Adrenal gland (tissue), 5 donors: ENCODE results near the gene ANKRD55.
"Not testable (repeated sequence)": the region's sequence is repeated elsewhere in the genome, so short reads cannot be mapped to it uniquely, and the experiment has no call there.

Experiments
- CTCF ChIP-seq, 6 experiments: fragments of 450-650 bp in 4 of 6; fragments of 200-600 bp in 2 of 6; sonication (generic) in 1 of 6; IDR thresholded peaks; 1 replicate in 5 of 6; 2 replicates in 1 of 6; pipeline versions ENCODE4 v1.5.1 to v1.8.0; 2016 to 2021; ENCODE audit warnings: antibody characterized with exemption in 6 of 6, mild to moderate bottlenecking in 2 of 6, moderate library complexity in 1 of 6
- POLR2A ChIP-seq, 2 donors: fragments of 450-650 bp; IDR thresholded peaks; one replicate each; pipeline ENCODE4 v1.6.1; 2017; ENCODE audit warnings: antibody characterized with exemption in 2 of 2, mild to moderate bottlenecking in 2 of 2, moderate library complexity in 1 of 2
- donor health status: DM: no; HTN: no; CAD: no.

- not testable (repeated sequence) for TF ChIP-seq CTCF, POLR2A (IDR thresholded peaks at IDR 0.05)
Measured at GRCh38 chr5:56268707-56269106, 35.6 kb upstream of the ANKRD55 start.
